Activated T-cell treated with anti-CD3 and anti-CD28 coated beads, Interleukin-2, amount 50 U/mL, for 48 hours (primary cell): ENCODE results near the gene CAMKV.
"Not testable (repeated sequence)": the region's sequence is repeated elsewhere in the genome, so short reads cannot be mapped to it uniquely, and the experiment has no call there.

Experiments
- DNase-seq, 2 experiments: peaks; one replicate each; pipeline ENCODE4 v3.0.0-alpha.2; 2020

The CAMKV gene

GRCh38 chr3:49845694-49846093 lies 24.0 kb downstream of the CAMKV start:
- DNase-seq: no peak

- no peak for DNase-seq
Observed at GRCh38 chr3:49844464-49845183, 25.1 kb downstream of the CAMKV start.

GRCh38 chr3:49842843-49843517 lies 26.7 kb downstream of the CAMKV start:
- no peak for DNase-seq

- no peak for DNase-seq
Observed at GRCh38 chr3:49841806-49842205, 27.9 kb downstream of the CAMKV start.

GRCh38 chr3:49841126-49841696 lies 28.5 kb downstream of the CAMKV start:
- peak; percentile 22 to 35 for DNase-seq

- DNase-seq: no peak
Observed at GRCh38 chr3:49840388-49840787, 29.3 kb downstream of the CAMKV start.

GRCh38 chr3:49839193-49839809 lies 30.4 kb downstream of the CAMKV start:
- DNase-seq: peak; percentile 83

GRCh38 chr3:49831341-49831740 lies 38.4 kb downstream of the CAMKV start:
- DNase-seq: no peak

GRCh38 chr3:49826016-49826415 lies 43.7 kb downstream of the CAMKV start:
- DNase-seq: no peak

- DNase-seq: not testable (repeated sequence)
Observed at GRCh38 chr3:49823131-49823530, 46.6 kb downstream of the CAMKV start.

GRCh38 chr3:49813497-49814174 lies 56.1 kb downstream of the CAMKV start, which contains the start of gene UBA7:
Gene UBA7 (minus strand): TSS chr3:49813953. CDS start chr3:49813787, 166 bp downstream.
- DNase-seq: peak; percentile 59 to 66

- DNase-seq: peak in 1 of 2 experiments; percentile 28
Observed at GRCh38 chr3:49812916-49813496, 56.7 kb downstream of the CAMKV start.
